Thymus (tissue), 11 donors: ENCODE data around the gene RNF213. TPM values are rescaled to one million over a fixed set of nuclear protein-coding genes. Genes with fewer than 3 reads are reported as not detected.
"Not testable (repeated sequence)": the region's sequence is repeated elsewhere in the genome, so short reads cannot be mapped to it uniquely, and the experiment has no call there.

ENCODE experiments used
- DNase-seq, 9 donors: peaks; one replicate each; pipeline ENCODE4 v3.0.0-alpha.2; 2013; ENCODE audit warnings: low spot score in 9 of 9, low read depth in 6 of 9, missing footprints in 1 of 9
- H3K27ac ChIP-seq, 2 donors: one replicate each; pipeline ENCODE4 v1.5.1; 2013; ENCODE audit warnings: control low read depth in 1 of 2, low read depth in 1 of 2, low read length in 1 of 2, mild to moderate bottlenecking in 1 of 2, moderate library complexity in 1 of 2
- H3K27me3 ChIP-seq, 2 donors: one replicate each; pipeline ENCODE4 v1.5.1; 2013; ENCODE audit warnings: low read length in 1 of 2; ENCODE audit not compliant: control insufficient read depth in 2 of 2, insufficient read depth in 1 of 2
- H3K36me3 ChIP-seq, 2 donors: one replicate each; pipeline ENCODE4 v1.5.1; 2013; ENCODE audit warnings: low read length in 1 of 2, mild to moderate bottlenecking in 1 of 2, moderate library complexity in 1 of 2; ENCODE audit not compliant: control insufficient read depth in 2 of 2, insufficient read depth in 2 of 2
- H3K4me1 ChIP-seq, 2 donors: one replicate each; pipeline ENCODE4 v1.5.1; 2013; ENCODE audit warnings: low read length in 2 of 2; ENCODE audit not compliant: control insufficient read depth in 2 of 2, insufficient read depth in 2 of 2
- H3K4me3 ChIP-seq, 2 donors: one replicate each; pipeline ENCODE4 v1.5.1; 2013; ENCODE audit warnings: low read length in 2 of 2, control low read depth in 1 of 2, mild to moderate bottlenecking in 1 of 2
- H3K9me3 ChIP-seq, 2 donors: one replicate each; pipeline ENCODE4 v1.5.1; 2013; ENCODE audit warnings: low read length in 1 of 2, mild to moderate bottlenecking in 1 of 2; ENCODE audit not compliant: control insufficient read depth in 2 of 2, insufficient read depth in 1 of 2
- WGBS: extraction: QIAGEN DNeasy Blood & Tissue Kit; methylation state at CpG from one replicate; pipeline ENCODE4 v1.1.7; 2013; 5-methylcytosine and 5-hydroxymethylcytosine counted together
- polyA plus RNA-seq: library from polyadenylated mRNA; stranded (reverse); fragments of 200-250 nt; gene quantifications from one replicate; pipeline ENCODE4 v1.2.3, GENCODE V29; 2013
- total RNA-seq: library from RNA; stranded (reverse); fragments of 120-200 nt; gene quantifications from one replicate; pipeline ENCODE4 v1.2.4, GENCODE V29; 2013
- donor health status: healthy.

The RNF213 gene
- total and polyA plus RNA-seq, 2 donors = 76.4 to 114 TPM

- 100% methylated on average over 1 of the region's 1 CpG for WGBS
Observed at GRCh38 chr17:80313946-80314345, 53.3 kb downstream of the RNF213 start.

DNA sequence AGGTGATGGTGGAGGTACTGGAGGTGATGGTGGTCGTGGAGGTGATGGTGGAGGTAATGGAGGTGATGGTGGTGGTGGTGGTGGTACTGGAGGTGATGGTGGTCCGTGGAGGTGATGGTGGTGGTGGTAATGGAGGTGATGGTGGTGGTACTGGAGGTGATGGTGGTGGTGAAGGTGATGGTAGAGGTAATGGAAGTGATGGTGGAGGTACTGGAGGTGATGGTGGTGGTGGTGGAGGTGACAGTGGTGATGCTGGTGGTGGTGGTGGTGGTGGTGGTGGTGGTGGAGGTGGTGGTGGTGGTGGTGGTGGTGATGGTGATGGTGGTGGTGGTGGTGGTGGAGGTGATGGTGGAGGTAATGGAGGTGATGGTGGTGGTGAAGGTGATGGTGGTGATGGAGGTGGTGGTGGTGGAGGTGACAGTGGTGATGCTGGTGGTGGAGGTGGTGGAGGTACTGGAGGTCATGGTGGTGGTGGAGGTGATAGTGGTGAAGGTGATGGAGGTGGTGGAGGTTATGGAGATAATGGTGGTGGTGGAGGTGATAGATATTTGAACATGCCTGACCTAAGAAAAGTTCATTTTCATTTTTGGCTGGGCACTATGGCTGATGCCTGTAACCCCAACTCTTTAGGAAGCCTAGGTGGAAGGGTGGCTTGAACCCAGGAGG is 55.0 kb downstream of the RNF213 start:
- Histone ChIP-seq H3K4me3 (no peak overlapping the region), H3K9me3 (no peaks in the 10 kb centered on the region), H3K27me3 (no peaks in the 10 kb centered on the region), H3K36me3 (peaks cover 76 to 78% of the 10 kb centered on the region in 2 donors), H3K4me1 (no peaks in the 10 kb centered on the region), H3K27ac (no peak overlapping the region)
- DNase-seq = no peak
- WGBS = 100% methylated on average over 1 of the region's 2 CpGs

More at GRCh38 chr17:80313946-80314345, 53.3 kb downstream of the RNF213 start:
- not testable (repeated sequence) for H3K4me1 ChIP-seq, H3K27ac ChIP-seq, H3K27me3 ChIP-seq, H3K4me3 ChIP-seq, H3K9me3 ChIP-seq, DNase-seq
- peaks cover 72 to 74% of the 10 kb centered on the region in 2 donors for H3K36me3 ChIP-seq

DNA sequence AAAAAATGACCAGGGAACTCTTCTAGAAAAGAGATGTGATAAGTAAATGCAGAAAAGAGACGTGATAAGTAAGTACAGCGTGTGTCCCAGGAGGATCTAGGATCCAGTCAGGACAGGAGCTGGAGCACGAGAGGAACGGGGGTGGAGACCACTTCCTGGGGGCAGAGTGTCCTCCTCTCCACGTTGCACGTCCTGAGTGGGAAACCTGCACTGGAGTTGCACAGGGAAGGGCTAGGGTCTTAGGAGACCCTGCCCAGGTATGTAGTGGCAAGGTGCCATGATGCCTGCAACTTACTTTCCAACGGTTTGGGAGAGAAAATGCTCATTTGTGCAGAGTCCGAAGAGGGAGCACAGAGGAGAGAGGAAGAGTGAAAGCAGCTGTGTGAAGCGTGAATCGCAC is 55.8 kb downstream of the RNF213 start:
- H3K36me3 ChIP-seq = peaks cover 76 to 78% of the 10 kb centered on the region in 2 donors
- H3K9me3 ChIP-seq = no peaks in the 10 kb centered on the region
- DNase-seq = no peak
- H3K27me3 ChIP-seq = no peaks in the 10 kb centered on the region
- H3K4me3 ChIP-seq = no peak overlapping the region
- no peak overlapping the region for H3K27ac ChIP-seq
- 81% methylated on average over 10 of the region's 10 CpGs for WGBS
- H3K4me1 ChIP-seq = no peaks in the 10 kb centered on the region

- Histone ChIP-seq H3K9me3 (peaks cover 0 to under 1% of the 10 kb centered on the region in 2 donors), H3K27ac (no peak overlapping the region), H3K4me1 (no peaks in the 10 kb centered on the region), H3K36me3 (peaks cover 77 to 78% of the 10 kb centered on the region in 2 donors), H3K4me3 (no peak overlapping the region), H3K27me3 (no peaks in the 10 kb centered on the region)
- WGBS = 94% methylated on average over 26 of the region's 26 CpGs
- no peak for DNase-seq
Observed at GRCh38 chr17:80316927-80317705, 56.5 kb downstream of the RNF213 start.

- Histone ChIP-seq H3K4me3 (no peak overlapping the region), H3K27ac (no peak overlapping the region), H3K27me3 (no peaks in the 10 kb centered on the region), H3K36me3 (peaks cover 78 to 79% of the 10 kb centered on the region in 2 donors), H3K4me1 (no peaks in the 10 kb centered on the region), H3K9me3 (peaks cover 3 to 5% of the 10 kb centered on the region in 2 donors)
- 98% methylated on average over 5 of the region's 5 CpGs for WGBS
- no peak for DNase-seq
Observed at GRCh38 chr17:80317706-80317980, 57.0 kb downstream of the RNF213 start.

DNA sequence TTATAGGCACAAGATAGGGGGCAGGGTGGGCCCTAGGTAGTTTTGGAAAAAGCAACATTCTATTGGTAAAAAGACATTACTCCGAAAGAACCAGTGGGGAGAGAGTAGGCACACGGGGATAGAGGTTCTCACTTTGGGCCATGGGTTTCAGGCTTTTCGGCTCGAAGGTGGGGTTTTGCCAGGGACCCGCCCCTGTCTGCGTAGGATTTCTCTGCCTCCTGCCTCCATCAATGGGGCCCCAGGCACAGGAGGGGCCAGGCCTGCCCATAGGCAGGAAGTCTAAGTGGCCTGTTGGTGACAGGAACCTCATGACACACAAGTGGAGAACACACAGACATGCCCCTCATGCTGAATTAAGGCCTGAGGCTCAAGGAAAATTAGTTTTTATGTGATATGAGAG is 57.5 kb downstream of the RNF213 start:
- no peaks in the 10 kb centered on the region for H3K27me3 ChIP-seq
- no peak for DNase-seq
- H3K4me3 ChIP-seq = no peak overlapping the region
- 98% methylated on average over 6 of the region's 6 CpGs for WGBS
- H3K27ac ChIP-seq = no peak overlapping the region
- peaks cover 3 to 5% of the 10 kb centered on the region in 2 donors for H3K9me3 ChIP-seq
- peaks cover 72 to 78% of the 10 kb centered on the region in 2 donors for H3K36me3 ChIP-seq
- no peaks in the 10 kb centered on the region for H3K4me1 ChIP-seq

- no peak for DNase-seq
- Histone ChIP-seq H3K27ac (no peak overlapping the region), H3K4me3 (no peak overlapping the region), H3K27me3 (no peaks in the 10 kb centered on the region), H3K36me3 (peaks cover 66 to 85% of the 10 kb centered on the region in 2 donors), H3K4me1 (no peaks in the 10 kb centered on the region), H3K9me3 (peaks cover 3 to 5% of the 10 kb centered on the region in 2 donors)
- WGBS = 94% methylated on average over 22 of the region's 22 CpGs
Observed at GRCh38 chr17:80319262-80319998, 58.8 kb downstream of the RNF213 start.

DNA sequence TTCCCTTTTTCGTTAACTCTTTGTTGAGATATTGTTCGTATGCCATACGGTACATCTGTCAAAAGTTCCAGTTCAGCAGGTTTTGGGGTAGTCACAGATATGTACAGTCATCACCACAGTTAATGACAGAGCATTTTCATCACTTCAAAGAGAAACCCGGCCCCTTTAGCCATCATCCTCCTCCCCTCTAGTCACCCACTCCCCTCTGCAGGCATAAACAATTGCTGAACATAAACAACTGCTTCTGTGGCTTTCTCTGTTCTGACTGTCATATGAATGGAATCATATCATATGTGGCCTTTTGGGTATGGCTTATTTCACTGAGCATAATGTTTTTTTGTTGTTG is 59.3 kb downstream of the RNF213 start:
- H3K36me3 ChIP-seq = peaks cover 67 to 90% of the 10 kb centered on the region in 2 donors
- H3K4me1 ChIP-seq = no peaks in the 10 kb centered on the region
- DNase-seq = no peak
- peaks cover 3 to 5% of the 10 kb centered on the region in 2 donors for H3K9me3 ChIP-seq
- WGBS = 96% methylated on average over 4 of the region's 4 CpGs
- H3K27me3 ChIP-seq = no peaks in the 10 kb centered on the region
- H3K4me3 ChIP-seq = no peak overlapping the region
- no peak overlapping the region for H3K27ac ChIP-seq

DNA sequence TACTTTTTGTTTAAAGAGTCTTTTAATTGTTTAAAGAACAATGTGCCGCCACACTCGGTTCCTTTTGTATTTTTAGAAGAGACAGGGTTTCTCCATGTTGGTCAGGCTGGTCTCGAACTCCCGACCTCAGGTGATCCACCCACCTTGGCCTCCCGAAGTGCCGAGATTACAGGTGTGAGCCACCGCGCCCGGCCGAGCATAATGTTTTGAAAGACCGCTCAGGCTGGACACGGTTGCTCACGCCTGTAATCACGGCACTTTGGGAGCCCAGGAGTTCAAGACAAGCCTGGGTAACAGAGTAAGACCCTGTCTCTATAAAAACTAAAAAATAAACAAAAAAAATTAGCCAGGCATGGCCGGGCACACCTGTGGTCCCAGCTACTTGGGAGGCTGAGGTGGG is 59.8 kb downstream of the RNF213 start:
- H3K27ac ChIP-seq = no peak overlapping the region
- peaks cover 3 to 5% of the 10 kb centered on the region in 2 donors for H3K9me3 ChIP-seq
- H3K4me3 ChIP-seq = no peak overlapping the region
- WGBS = 97% methylated on average over 15 of the region's 15 CpGs
- H3K36me3 ChIP-seq = peaks cover 72 to 95% of the 10 kb centered on the region in 2 donors
- H3K27me3 ChIP-seq = no peaks in the 10 kb centered on the region
- DNase-seq = no peak
- no peaks in the 10 kb centered on the region for H3K4me1 ChIP-seq
